ENCODE measurements around the gene EZR. TPM values are rescaled to one million over a fixed set of nuclear protein-coding genes. Genes with fewer than 3 reads are reported as not detected.

Gene EZR
- total and polyA plus RNA-seq, 2 of the 8 experiments (the other 6 are each of a cell fraction or from before 2014, with no cell fraction given): 122 to 286 TPM

GRCh38 chr6:158778005-158778527 lies 41.1 kb downstream of the EZR start (continued):
- TF ChIP-seq CHD7 (IDR thresholded peaks at IDR 0.05; ENCODE audit: insufficient replicate concordance, low read length) (no peak), PHF8 (conservative IDR thresholded peaks at IDR 0.05; ENCODE audit: low read depth, low read length) (no peak)
